HepG2 (cell line): ENCODE results near the gene ERMARD. TPM values are rescaled to one million over a fixed set of nuclear protein-coding genes. Genes with fewer than 3 reads are reported as not detected.
A peak's percentile ranks its signal among the peaks of the same experiment; 100 is the strongest.

ENCODE experiments used
- AGO2 ChIP-seq: fragments of 200-400 bp; formaldehyde crosslinking; optimal IDR thresholded peaks from 2 replicates; pipeline ENCODE3; 2017; ENCODE audit warnings: mild to moderate bottlenecking, low read depth, low read length, moderate library complexity
- ATF7 ChIP-seq, 2 experiments: fragments of 450-650 bp in 1 of 2; sonication (generic) in 1 of 2; formaldehyde crosslinking in 1 of 2; IDR thresholded peaks; 2 replicates each; pipeline versions ENCODE4 v1.4.0 to v1.6.1; 2016 to 2020; ENCODE audit warnings: antibody characterized with exemption in 1 of 2, mild to moderate bottlenecking in 1 of 2, missing genetic modification reagents in 1 of 2
- CBX5 ChIP-seq: sonication (generic); formaldehyde crosslinking; IDR thresholded peaks from 2 replicates; pipeline ENCODE4 v1.4.0; 2020; ENCODE audit warnings: missing genetic modification reagents, borderline replicate concordance
- CREBL2 ChIP-seq: sonication (generic); formaldehyde crosslinking; IDR thresholded peaks from 2 replicates; pipeline ENCODE4 v1.8.1; 2023; ENCODE audit warnings: missing genetic modification reagents, mild to moderate bottlenecking, borderline replicate concordance
- DBP ChIP-seq: sonication (generic); formaldehyde crosslinking; IDR thresholded peaks from 2 replicates; pipeline ENCODE4 v1.4.0; 2020; ENCODE audit warnings: missing genetic modification reagents; ENCODE audit errors: not compliant biosample characterization
- EEA1 ChIP-seq: sonication (generic); formaldehyde crosslinking; IDR thresholded peaks from 2 replicates; pipeline ENCODE4 v1.5.1; 2020; ENCODE audit warnings: mild to moderate bottlenecking, missing genetic modification reagents, borderline replicate concordance
- ETV6 ChIP-seq: sonication (generic); formaldehyde crosslinking; conservative IDR thresholded peaks from 2 replicates; pipeline ENCODE4 v1.4.0; 2020; ENCODE audit warnings: missing genetic modification reagents
- KLF16 ChIP-seq, 2 experiments: sonication (generic) in 1 of 2; formaldehyde crosslinking in 1 of 2; IDR thresholded peaks; 2 replicates each; pipeline versions ENCODE4 v1.6.1 to v1.8.0; 2016 to 2023; ENCODE audit warnings: missing genetic modification reagents in 2 of 2, missing compliant biosample characterization in 1 of 2
- NFATC3 ChIP-seq: sonication (generic); formaldehyde crosslinking; IDR thresholded peaks from 2 replicates; pipeline ENCODE4 v1.5.1; 2020; ENCODE audit warnings: mild to moderate bottlenecking, missing genetic modification reagents
- NR1H2 ChIP-seq: sonication (generic); formaldehyde crosslinking; IDR thresholded peaks from 2 replicates; pipeline ENCODE4 v1.8.1; 2022; ENCODE audit warnings: low read depth, missing genetic modification reagents, borderline replicate concordance
- NR2C2 ChIP-seq: sonication (generic); formaldehyde crosslinking; IDR thresholded peaks from 2 replicates; pipeline ENCODE4 v1.4.0; 2020; ENCODE audit warnings: missing genetic modification reagents, mild to moderate bottlenecking, moderate library complexity, borderline replicate concordance
- PAF1 ChIP-seq: IDR thresholded peaks from 2 replicates; pipeline ENCODE4 v1.6.1; 2016; ENCODE audit warnings: missing genetic modification reagents, missing compliant biosample characterization
- PHF8 ChIP-seq: sonication (generic); formaldehyde crosslinking; IDR thresholded peaks from 2 replicates; pipeline ENCODE4 v1.5.0; 2020; ENCODE audit warnings: missing genetic modification reagents
- POLR2A ChIP-seq, 2 experiments: IDR thresholded peaks; 2 replicates each; pipeline ENCODE4 v1.6.1; 2011; ENCODE audit warnings: low read depth in 2 of 2, low read length in 2 of 2, mild to moderate bottlenecking in 1 of 2, moderate library complexity in 1 of 2; ENCODE audit not compliant: insufficient read depth in 1 of 2
- SCMH1 ChIP-seq: sonication (generic); formaldehyde crosslinking; IDR thresholded peaks from 2 replicates; pipeline ENCODE4 v1.9.0; 2021; ENCODE audit warnings: missing genetic modification reagents, mild to moderate bottlenecking, borderline replicate concordance
- SOX5 ChIP-seq: IDR thresholded peaks from 2 replicates; pipeline ENCODE4 v1.6.1; 2016; ENCODE audit warnings: borderline replicate concordance
- TBL1XR1 ChIP-seq: fragments of 150-350 bp; IDR thresholded peaks from 2 replicates; pipeline ENCODE4 v1.6.1; 2014; ENCODE audit warnings: borderline replicate concordance, low read length; ENCODE audit not compliant: partially characterized antibody
- TERF1 ChIP-seq: sonication (generic); formaldehyde crosslinking; IDR thresholded peaks from 2 replicates; pipeline ENCODE4 v1.8.0; 2022; ENCODE audit warnings: mild to moderate bottlenecking, missing genetic modification reagents, moderate library complexity
- YEATS2 ChIP-seq: sonication (generic); formaldehyde crosslinking; IDR thresholded peaks from 2 replicates; pipeline ENCODE4 v1.4.0; 2020; ENCODE audit warnings: missing genetic modification reagents, borderline replicate concordance
- ZBTB21 ChIP-seq: sonication (generic); formaldehyde crosslinking; IDR thresholded peaks from 2 replicates; pipeline ENCODE4 v1.4.0; 2020; ENCODE audit warnings: missing genetic modification reagents
- ZBTB7B ChIP-seq: sonication (generic); formaldehyde crosslinking; IDR thresholded peaks from 2 replicates; pipeline ENCODE4 v1.4.0; 2020; ENCODE audit warnings: missing genetic modification reagents
- ZGPAT ChIP-seq: IDR thresholded peaks from 2 replicates; pipeline ENCODE4 v1.6.1; 2016; ENCODE audit warnings: mild to moderate bottlenecking
- ZNF180 ChIP-seq: sonication (generic); formaldehyde crosslinking; IDR thresholded peaks from 2 replicates; pipeline ENCODE4 v1.4.0; 2020; ENCODE audit warnings: low read depth, missing genetic modification reagents, borderline replicate concordance
- ZNF33B ChIP-seq: sonication (generic); formaldehyde crosslinking; IDR thresholded peaks from 2 replicates; pipeline ENCODE4 v1.5.1; 2020; ENCODE audit warnings: mild to moderate bottlenecking, missing genetic modification reagents
- ZNF451 ChIP-seq: sonication (generic); formaldehyde crosslinking; IDR thresholded peaks from 2 replicates; pipeline ENCODE4 v1.5.0; 2020; ENCODE audit warnings: mild to moderate bottlenecking, missing genetic modification reagents
- ZNF460 ChIP-seq: sonication (generic); formaldehyde crosslinking; IDR thresholded peaks from 2 replicates; pipeline ENCODE4 v1.5.1; 2020; ENCODE audit warnings: missing genetic modification reagents, mild to moderate bottlenecking, borderline replicate concordance
- ZSCAN20 ChIP-seq: sonication (generic); formaldehyde crosslinking; IDR thresholded peaks from 2 replicates; pipeline ENCODE4 v1.4.0; 2020; ENCODE audit warnings: missing genetic modification reagents, mild to moderate bottlenecking, borderline replicate concordance
- polyA plus RNA-seq, 8 experiments: library from polyadenylated mRNA; depleted of rRNA in 3 of 8; stranded (reverse) in 7 of 8; unstranded in 1 of 8; fragments of >200 nt; fragmentation: Illumina TruSeq in 4 of 8; extraction: Trizol in 4 of 8; gene quantifications; 2 replicates each; pipeline versions ENCODE4 v1.2.1 to v1.2.3, GENCODE V29; 2011 to 2016; ENCODE audit warnings: low read depth in 4 of 8, missing spikeins in 1 of 8, mixed read lengths in 1 of 8; ENCODE audit not compliant: insufficient read depth in 1 of 8
- total RNA-seq, 5 experiments: library from RNA; depleted of rRNA; stranded (reverse); fragments of >200 nt; fragmentation: Illumina TruSeq; extraction: Trizol; gene quantifications; 2 replicates each; pipeline ENCODE4 v1.2.3, GENCODE V29; 2016; ENCODE audit warnings: low read depth in 1 of 5

Gene ERMARD
- total and polyA plus RNA-seq, 2 of the 13 experiments (the other 11 are each of a cell fraction or from before 2014, with no cell fraction given) = 8.8 to 10.7 TPM

GRCh38 chr6:169722362-169723199, 28.8 kb upstream of the ERMARD start (continued):
- TF ChIP-seq CBX5 (CRISPR knock-in tag) (no peak), YEATS2 (CRISPR knock-in tag) (no peak), ZSCAN20 (CRISPR knock-in tag) (no peak), POLR2A (IDR thresholded peaks at IDR 0.05; ENCODE audit: insufficient read depth in 1 of 2, low read depth in 2 of 2, low read length in 2 of 2) (peak in 1 of 2 experiments; percentile 60; a peak in 2 of 4 replicates), ZBTB7B (CRISPR knock-in tag) (0 out of 2 replicates have a peak, but pooled peaks have one; percentile 9), SOX5 (CRISPR knock-in tag) (no peak), ZNF451 (CRISPR knock-in tag) (no peak), ETV6 (CRISPR knock-in tag) (no peak), NR1H2 (CRISPR knock-in tag) (no peak), ZNF33B (CRISPR knock-in tag) (no peak), NFATC3 (CRISPR knock-in tag) (no peak), PAF1 (CRISPR knock-in tag) (no peak), ZNF460 (CRISPR knock-in tag) (no peak), ZGPAT (CRISPR knock-in tag) (peak; percentile 33; the same call in 1 of the 2 replicates), NR2C2 (CRISPR knock-in tag) (no peak), KLF16 (CRISPR knock-in tag; IDR thresholded peaks at IDR 0.05) (0 out of 4 replicates have a peak, but pooled peaks of 1 of the 2 experiments have one; percentile 34), ZBTB21 (CRISPR knock-in tag) (peak; percentile 10; the same call in 1 of the 2 replicates), TBL1XR1 (no peak), SCMH1 (CRISPR knock-in tag) (no peak), EEA1 (CRISPR knock-in tag) (no peak), ATF7 (IDR thresholded peaks at IDR 0.05) (no peak), ATF7 (CRISPR knock-in tag; IDR thresholded peaks at IDR 0.05) (no peak), DBP (no peak), PHF8 (CRISPR knock-in tag) (0 out of 2 replicates have a peak, but pooled peaks have one; percentile 57), AGO2 (no peak), ZNF180 (CRISPR knock-in tag) (no peak), CREBL2 (CRISPR knock-in tag) (no peak), TERF1 (CRISPR knock-in tag) (no peak)
